Stimulated activated CD4-positive, alpha-beta T cell treated with anti-CD3 and anti-CD28 coated beads, Interleukin-1b, Interleukin-23, amount 100 ng/mL, for 48 hours (primary cell): ENCODE measurements around the gene ZNF385B.

Source experiments
- DNase-seq: peaks from one replicate; pipeline ENCODE4 v3.0.0-alpha.2; 2020

The ZNF385B gene

DNA sequence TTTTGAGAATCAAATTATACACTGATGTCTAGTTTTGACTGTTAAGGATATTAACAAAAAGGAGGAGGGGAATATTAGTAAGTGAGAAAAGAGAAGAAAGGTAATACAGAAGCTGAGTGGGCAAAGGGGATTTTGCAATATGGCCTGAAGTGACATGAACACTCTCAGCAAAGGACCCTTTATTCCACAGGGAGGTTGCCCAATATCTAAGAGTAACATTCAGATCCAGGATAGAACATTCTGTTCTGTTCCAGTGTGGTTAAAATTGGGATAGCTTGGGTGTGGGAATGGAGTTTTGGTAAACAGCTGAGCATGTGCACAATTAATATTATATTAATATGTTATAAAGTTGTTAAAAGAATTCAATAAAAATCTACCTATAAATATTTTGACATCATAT is 120.1 kb downstream of the ZNF385B start:
- DNase-seq = no peak

DNA sequence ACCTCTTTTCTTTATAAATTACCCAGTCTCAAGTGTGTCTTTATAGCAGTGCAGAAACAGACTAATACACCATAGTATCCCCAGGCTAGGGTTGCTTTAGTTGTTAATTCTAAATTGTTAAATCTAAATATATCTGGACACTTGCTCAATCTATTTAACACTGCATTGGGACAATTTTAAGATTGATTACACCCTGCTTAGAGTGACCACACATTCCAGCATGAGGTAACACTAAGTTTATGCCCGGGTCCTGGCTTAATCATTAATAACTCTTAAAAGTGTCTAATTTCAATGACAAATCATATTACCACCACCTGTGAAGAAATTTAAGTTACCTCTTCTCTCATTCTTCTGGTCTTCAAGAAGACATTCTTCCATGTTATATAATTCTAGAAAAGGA is 131.4 kb downstream of the ZNF385B start:
- DNase-seq = no peak

DNA sequence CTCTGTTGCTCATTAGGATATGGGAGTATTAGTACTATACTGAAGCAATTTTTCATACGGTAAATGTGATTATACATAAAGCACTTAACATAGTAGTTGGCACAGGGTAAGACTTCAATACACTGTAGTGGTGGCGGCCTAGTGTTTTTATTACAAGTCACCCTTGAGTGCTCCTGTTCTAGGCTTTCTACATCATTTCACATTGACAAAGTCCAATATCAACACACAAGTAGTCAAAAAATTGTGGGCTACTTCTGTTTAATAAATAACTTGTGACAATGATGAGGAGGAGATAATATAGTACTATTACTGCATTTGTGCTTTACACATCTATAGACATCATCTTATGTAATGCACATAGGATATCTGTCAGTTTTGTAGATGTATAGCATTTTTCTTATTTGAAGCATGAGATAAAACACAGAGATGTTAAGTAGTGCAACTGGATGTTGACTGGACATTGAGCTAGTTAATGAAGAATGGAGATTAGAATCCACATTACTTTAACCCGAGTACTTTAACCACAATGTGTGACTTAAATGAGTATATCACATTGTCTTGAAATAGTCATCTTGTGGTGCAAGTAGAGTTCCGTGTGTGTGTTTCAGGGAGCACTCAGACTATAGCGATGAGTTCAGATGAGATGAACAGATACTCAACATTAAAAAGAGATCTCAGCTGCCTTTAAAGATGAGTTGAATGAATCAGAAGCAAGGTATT is 134.8 kb downstream of the ZNF385B start:
- DNase-seq = no peak

DNA sequence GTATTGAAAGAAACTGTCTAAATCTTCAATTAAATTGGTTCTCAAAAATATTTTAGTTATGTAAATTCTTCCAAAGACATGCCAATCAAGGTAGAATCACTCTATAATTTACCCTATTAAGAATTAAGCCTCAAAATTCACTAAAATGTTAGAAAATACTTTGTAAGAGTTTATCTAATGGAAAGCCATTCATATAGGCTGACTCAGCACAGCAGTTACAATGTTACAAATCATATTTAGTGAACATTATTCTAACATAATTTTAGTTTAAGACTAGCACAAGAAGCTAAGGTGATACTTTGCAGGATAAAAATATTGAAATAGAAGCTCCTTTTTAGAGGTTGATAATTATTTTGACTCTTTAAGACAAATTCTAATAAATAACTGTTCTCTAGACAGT is 137.0 kb downstream of the ZNF385B start:
- no peak for DNase-seq

DNA sequence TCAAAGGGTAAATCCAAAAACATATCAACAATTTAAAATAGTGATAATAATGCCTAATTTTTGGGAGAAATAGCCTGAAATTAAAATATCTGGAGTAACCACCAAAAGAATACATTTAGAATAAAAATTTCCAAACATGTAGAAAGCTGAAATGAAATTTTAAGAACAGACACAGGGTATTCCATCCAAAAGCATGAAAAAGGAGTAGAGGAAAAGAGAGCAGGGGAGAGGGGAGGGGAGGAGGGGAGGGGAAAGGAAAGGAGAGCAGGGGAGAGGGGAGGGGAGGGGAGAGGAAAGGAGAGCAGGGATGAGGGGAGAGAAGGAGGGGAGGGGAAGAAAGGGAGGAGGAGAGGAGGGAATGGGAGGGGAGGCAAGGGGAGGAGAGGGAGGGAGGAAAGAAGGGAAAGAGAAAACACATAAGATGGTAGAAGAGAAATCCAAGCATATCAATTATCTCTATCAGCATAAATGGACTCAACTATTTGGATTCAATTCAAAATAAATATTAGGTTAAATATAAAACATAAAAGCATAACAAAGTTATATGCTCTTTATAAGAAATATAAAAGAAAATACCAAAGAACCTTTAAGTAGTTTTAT is 141.1 kb downstream of the ZNF385B start:
- no peak for DNase-seq

DNA sequence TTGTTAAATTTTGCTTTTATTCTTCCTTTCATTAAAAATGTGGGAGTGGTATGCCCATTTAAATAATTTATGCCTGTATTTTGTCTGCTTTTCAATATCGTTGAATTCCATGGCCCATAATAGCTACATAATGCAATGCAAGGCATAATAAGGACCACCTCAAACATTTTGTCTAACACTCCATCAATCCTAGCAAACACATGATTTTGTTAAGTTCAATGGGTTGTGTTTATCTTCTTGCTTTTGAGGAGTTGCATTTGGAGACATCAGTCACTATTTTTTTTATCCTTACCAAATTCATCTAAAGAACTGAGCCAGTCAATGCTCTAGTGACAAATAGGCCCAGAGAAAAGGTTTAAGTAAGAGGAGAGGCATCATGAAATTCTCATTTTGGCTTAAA is 145.5 kb downstream of the ZNF385B start:
- no peak for DNase-seq

DNA sequence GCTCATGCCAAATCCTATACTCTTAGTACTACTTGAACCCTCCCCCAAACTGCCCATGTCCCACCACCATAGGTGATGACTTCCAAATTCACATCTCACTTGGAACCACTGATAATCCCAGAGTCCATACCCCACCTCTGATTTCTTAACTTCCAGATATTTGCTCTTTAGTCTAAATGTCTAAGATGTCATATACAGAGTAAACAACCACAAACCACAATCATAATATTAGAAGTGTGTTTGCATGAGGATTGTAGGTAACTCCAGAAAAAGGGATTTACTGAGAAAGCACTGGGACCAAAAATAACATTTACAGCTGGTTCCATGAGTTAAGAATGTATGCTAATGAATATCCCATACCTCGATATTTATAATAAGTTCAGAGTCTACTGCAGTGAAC is 146.2 kb downstream of the ZNF385B start:
- DNase-seq = no peak

DNA sequence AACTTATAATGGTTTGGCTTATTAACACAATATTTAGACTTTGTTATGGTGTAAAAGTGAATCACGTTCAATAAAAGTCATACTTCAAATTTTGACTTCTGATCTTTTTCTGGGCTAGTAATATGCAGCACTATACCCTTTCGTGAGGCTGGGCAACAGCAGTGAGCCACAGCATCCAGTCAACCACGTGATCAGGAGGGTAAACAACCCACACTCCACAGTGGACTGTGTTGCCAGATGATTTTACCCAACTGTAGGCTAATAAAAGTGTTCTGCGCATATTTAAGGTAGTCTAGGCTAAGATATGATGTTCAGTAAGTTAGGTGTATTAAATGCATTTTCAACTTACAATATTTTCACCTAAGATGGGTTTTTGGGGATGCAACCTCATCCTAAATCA is 148.6 kb downstream of the ZNF385B start:
- DNase-seq = no peak

DNA sequence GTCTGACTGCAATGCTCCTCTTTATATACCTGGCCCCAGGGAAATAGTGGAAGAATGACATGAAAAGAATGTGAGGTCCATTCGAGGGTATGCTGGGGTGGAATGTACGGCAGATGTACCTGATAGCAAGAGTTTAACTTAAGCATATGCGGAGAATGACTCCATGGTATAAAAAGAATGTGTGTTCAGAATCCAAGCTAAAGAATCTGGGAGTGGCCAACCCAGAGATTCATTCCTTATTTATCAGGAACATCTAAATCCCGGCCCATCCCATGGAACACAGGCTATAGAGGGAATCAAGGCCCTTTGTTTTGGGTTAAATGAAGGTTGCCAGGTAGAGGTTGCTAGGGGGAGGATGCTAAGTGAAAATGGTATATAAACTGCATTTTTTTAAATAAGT is 150.0 kb downstream of the ZNF385B start:
- DNase-seq = no peak

DNA sequence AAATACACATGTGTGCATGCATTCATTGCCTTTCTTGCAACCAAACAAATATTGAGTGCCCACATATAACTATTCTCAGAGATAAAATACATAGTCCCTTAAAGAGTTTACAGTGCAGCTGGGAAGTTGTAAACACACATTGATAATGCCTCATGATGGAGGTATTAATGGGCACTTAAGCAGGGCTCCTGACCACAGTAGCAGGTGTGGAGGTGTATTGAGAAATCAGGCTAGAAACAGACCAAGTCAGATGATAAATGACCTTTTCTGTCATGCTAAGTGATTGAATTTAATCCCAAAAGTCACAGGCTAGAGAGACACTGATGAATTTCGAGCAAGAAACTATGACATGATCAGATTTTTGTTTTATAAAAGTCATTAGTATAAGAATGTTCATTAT is 157.7 kb downstream of the ZNF385B start:
- DNase-seq = no peak

DNA sequence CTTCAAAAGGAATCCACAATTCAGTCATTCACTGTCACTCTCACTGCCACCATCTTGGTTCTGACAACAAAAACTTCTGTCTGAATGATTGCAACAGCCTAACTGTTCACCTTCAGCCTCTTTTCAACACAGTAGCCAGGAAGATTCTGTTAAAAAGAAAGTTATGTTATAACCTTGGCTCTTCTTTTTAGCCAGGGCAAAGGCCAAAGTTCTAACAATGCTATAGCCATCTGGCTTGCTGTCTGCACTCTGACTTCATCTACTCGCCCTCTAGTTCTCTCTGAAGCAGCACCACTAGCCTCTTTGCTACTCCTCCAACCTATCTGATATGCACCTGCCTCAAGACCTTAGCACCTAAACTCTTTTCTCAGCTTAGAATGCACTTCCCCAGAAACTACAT is 158.5 kb downstream of the ZNF385B start:
- no peak for DNase-seq

DNA sequence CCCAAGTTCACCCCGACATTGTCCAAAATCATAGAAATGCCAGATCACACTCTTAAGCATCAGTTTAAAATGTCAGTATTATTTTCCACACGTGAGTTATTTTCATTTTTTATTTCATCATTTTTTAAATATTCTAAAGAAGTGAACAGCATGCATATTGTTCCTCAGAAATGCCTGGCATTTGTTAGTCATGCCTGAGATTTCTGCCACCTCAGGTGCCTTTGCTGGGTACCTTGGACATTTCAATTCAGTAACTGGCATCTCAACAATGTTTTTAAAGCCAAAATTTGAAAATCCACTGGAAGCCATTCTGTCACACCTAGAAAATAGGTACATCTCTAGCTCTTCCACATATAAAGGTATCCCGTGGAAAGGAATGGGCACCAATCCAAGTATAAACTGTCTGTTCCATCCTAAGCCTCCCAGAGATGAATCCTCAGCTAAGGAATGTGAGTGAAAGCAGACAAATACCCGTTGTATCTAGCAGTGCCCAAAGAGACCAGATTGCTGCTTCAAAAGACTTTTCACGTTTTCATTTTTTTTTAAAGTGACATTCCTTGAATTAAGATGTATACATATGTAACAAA is 159.8 kb downstream of the ZNF385B start:
- DNase-seq = no peak

DNA sequence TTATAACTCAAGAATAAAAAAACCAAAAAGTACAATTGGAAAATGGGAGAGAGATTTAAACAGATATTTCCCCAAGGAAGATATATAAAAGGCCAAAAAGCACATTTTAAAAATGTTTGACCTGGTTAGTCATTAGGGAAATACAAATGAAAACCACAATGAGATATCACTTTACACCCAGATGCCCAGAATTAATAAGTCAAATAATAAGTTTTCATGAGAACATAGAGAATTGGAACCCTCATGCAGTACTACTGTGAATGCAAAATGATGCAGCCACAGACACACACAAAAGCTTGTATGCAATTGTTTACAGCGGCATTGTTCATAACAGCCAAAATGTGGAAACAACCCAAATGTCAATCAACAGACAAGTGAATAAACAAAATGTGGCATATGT is 165.9 kb downstream of the ZNF385B start:
- no peak for DNase-seq

DNA sequence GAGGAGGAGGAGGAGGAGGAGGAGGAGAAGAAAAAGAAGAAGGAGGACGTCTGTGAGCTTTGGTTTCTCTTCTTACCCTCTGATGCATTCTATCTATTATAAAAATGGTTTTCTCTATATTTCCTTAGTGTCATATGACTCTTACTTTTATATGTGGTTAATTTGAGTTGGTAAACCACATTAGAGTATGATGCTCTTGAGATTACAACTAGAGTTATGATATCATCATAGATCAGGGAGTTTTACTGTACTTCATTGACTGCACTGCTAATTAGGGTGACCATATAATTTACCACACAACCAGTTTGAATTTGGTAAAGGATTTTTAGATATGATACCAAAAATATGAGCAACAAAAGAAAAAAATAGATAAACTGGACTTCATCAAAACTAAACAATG is 166.4 kb downstream of the ZNF385B start:
- no peak for DNase-seq

DNA sequence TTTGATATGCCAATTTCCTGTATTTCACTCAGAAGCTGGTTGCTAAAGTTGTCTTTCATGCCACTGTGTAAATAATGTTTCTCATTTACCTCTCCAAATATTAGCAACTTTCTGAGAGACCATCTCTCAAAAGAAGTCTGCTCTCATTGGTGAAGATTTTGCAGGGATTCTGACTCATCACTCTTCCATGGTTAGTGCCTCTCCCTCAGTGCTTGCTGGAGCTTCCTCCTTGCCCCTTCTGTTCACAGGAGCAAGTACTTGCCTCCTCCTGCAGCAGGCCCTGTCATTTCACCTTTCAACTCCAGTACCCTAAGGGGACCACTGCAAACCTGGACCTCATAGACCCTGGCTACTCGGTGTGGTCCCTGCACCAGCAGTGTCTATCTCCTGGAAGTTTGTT is 168.8 kb downstream of the ZNF385B start:
- no peak for DNase-seq

DNA sequence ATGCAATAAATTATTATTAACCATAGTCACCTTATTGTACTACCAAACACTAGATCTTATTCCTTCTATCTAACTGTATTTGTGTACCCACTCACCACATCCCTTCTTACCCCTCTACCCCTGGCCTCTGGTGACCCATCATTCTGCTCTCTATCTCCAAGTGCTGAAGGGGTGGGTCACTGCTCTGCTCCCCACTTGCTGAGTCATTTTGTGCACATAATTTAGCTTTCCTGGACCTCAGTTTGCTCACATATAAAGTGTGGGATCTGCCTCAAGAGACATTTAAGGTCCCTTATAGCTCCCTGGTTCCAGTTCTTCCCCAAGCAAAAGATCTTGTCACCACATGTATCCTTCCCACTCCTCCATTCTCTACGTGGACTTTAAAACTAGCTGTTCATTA is 169.4 kb downstream of the ZNF385B start:
- DNase-seq = no peak

DNA sequence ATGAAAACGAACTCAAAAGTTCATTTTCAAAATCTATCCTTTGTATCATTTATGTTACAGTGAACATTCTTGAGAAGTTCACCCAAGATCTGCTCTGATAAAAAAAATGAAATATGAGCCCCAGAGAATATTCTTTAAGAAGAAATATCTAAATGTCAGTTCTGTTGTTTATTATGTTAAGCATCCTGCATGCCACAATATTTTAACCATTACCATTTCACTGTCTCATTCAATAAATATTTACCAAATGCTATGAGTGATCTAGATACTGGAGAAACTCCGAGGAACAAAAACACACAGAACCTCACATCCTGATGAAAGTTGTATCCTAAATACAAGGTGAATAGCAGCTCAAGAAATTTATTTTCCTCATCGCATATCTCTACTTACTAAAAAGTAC is 170.2 kb downstream of the ZNF385B start:
- no peak for DNase-seq

DNA sequence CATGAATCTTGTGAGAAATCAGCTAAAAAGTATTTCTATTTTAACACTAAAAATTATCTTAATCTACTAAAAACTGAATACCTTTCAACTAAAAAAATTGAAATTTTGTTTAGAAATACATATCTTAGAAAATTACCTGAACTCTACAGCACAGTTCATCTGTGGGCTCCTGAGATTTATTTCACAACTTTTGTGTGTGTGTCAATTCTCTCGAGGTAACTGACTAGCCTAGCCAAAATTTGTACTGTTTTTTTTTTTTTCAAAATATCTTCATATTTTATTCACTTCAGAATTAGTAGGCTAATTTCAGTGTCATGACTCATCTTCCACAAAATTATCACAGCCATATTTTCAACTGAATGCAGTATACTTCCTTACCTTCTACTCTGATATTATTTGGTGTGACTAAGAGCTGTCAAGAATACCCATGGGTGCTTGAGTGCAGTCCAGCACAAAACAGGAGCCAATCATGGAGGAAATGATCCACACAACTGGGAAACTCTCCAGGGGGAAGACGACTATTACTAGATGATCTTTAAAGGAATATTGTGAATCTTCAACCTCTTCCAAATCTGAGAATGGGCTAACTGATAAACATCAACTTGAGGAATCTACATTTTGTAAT is 174.6 kb downstream of the ZNF385B start:
- DNase-seq = no peak

DNA sequence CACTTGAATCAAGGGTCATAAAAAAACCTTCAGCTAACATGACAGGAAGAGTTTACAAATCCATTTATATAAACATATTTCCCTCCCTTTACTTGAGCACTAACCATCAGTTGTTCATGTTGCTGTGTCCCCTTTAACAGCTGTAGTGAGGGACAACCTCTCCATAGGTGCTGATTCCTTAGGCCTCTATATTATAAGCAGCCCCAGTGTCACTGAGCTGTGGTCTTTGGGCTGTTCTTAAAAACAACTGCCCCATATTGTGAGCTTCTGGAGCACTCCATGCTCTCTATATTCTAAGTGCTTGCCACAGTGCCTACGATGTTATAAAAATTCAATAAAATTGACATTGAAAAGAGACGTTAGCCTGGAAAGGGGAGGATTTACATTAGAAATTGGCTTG is 175.3 kb downstream of the ZNF385B start:
- DNase-seq = no peak

DNA sequence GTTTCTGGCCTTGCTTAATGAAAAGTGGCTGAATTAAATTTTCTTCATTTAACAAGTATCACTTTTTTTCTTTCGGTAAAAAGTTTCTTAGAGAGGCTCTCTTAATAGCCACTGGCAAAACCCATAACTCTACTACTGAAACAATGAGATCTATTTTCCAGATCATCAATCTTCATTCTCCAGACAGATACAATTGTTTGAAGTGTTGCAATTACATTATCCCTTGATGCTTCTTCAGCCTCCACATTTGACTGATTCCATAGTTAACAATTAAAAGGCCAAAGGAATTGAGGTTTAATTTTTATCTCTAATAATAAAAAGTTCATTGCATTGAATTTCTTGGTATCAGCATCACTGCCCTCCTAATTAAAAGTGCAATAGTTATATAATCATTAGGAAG is 176.3 kb downstream of the ZNF385B start:
- no peak for DNase-seq

DNA sequence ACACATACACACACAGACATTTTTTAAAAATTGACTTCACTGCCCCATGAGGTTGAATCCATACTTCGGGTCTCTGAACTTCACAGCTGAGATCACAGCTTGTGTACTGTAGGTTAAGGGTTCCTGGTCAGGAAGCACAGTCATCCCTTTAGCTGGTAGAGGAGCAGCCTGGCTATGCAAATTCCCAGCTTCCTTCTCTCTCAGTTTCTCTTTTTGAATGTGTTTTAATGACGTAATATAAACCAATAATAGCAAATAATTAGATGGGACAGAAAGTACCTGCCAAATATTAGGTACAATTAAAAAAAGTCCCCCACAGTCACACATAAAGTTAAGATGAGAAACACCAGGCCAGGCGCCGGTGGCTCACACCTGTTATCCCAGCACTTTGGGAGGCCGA is 178.7 kb downstream of the ZNF385B start:
- DNase-seq = no peak

DNA sequence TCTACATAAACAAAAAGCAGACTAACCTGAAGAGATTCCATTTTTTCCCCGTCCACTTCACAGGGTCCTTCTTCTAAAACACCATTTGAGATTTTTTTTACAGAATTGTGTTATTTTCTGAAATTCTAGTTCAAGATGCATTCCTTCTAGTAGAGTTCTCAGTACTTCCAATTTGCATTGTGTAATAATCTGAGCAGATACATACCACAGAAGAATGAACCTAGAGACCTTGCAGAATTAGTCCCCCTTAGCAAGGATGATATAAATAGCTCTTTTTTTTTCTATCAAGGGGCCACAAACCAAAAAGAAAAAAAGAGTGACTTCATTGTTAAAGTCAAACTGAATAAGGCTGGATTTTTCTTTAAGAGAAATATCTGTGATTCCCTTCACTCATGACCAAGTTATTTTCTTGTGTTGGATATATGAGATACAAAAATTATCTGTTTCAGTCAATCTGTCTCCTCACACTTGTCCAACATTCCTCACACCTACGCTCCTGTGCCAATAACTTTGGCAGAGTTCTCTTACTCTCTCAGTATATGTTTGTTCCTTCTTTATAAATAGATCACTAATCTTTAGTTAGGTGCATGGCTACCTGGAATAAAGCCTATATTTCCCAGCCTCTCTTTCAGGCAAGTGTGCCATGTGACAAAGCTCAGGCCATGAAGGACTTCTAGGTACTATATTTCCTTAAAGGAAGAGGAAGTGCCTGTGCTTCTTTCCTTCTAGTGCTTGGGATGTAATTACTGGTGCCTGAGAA is 183.5 kb downstream of the ZNF385B start:
- DNase-seq = no peak

DNA sequence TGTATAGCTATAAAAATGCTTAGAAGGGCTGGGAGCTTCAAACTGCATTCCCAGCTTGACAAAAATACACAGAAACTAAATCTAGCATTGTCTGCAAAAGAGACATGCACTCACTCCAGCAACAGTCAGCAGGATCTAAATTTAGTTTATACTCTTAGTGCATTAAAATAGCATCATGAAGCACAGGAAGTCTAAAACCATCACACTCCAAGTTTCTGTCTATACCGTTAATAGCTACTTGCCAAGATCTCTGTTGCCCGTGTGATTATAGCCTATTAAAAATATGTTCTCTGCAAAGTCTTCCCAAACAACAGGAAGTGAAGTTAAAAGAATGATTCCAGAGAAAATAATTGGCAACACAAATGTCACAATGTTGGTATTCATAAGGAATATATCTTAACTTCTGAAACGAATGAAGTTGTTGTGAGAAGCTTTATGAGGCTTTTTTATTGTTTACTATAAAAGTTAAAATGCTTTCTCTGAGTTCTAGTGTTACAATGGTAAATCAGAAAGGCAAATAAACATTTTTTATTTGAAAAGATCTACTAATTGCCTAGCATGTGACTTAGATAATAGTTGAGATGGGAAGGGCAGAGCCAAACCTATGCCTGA is 184.2 kb downstream of the ZNF385B start:
- DNase-seq = no peak
